Amygdala (tissue), 56 donors: ENCODE results near the gene TCF23.
A peak's percentile ranks its signal among the peaks of the same experiment; 100 is the strongest.
"Not testable (repeated sequence)": the region's sequence is repeated elsewhere in the genome, so short reads cannot be mapped to it uniquely, and the experiment has no call there.

ENCODE experiments used
- DNase-seq, 56 donors: peaks; one replicate each; lab custom pipeline; 2025; lab: John Stamatoyannopoulos, UW

Gene TCF23

DNA sequence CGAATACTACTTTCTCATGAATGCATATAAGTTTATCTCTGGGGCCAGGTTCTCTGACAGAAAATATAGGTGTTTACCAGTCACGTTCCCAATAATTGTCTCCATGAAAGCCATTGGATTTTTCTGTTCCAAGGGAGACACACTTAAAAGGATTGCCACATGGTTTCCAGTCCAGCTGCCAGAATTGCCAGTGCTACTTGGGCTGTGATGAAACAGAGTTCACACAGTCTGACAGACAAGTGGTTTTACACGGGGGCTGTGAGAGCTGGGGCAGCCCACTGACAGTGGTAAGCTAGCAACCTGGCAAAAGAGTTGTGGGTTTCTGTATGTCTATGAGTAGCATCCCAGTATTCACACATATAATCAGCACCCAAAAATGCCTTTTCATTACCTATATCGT lies 35.3 kb downstream of the TCF23 start:
- DNase-seq: no peak

DNA sequence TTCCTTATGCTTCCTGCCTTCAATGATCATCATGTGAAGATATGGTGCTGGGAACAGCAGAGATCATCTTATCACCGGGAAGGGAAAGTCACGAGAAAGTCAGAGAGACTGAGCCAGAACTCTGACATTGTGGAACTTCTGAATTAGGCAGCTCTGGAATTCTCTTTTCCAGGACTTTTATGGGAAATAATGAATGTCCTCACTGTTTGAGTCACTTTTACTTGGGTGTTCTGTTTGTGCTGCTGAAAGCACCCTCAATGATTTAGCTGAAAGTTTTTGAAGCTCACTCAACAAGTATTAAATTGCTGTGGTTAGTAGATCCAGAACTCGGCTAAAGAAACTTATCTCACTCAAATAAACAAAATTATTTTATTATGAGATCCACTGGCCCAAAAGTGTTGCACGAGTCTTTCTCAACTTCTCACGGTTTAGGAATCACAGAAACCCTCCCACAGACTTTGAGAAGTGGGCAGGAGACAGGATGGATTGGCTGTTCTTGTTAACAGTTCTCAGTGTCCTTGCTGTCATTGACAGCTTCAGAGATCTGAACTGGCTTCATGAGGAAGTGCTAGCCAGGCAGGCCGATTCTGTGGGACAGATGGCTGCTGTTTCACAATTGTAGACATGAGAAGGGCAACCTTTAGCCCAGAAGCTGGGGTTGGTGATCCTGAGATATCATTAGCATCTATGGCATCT lies 36.7 kb downstream of the TCF23 start:
- peak in 15 of 56 donors; percentile 2 to 43 (median 17) for DNase-seq

DNA sequence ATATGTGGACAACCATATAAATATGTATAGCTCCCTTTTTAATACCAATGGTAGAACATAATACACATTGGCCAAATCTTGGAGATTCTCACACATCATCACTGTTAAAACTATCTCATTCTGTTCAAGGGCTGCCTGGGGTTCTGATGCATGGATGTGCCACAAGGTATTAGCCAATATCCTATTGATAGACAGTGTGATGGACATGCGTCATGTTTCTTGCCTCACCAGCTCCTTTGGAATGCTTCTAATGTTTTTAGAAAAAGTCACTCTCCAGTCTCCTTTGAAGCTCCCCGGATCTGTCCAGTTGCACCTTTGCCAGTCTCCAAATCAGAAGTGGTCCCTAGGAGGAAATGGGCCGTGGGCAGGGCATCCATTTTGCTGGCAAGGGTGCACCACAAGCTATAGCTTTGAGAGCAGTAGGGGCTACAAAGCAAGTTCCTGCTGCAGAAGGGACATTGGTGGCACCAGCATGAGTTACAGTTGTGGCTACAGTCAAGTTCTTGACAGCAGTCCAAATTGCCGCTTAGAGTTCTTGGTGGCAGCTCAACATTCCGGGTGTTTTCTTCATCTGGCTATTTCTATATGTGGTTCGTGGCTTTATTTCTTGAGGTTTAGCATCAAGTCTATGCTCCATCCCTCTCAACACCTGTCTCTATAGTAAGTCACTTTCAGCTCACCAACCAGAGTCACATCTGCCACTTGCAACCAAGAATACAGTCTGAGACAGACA lies 38.0 kb downstream of the TCF23 start:
- DNase-seq: no peak

DNA sequence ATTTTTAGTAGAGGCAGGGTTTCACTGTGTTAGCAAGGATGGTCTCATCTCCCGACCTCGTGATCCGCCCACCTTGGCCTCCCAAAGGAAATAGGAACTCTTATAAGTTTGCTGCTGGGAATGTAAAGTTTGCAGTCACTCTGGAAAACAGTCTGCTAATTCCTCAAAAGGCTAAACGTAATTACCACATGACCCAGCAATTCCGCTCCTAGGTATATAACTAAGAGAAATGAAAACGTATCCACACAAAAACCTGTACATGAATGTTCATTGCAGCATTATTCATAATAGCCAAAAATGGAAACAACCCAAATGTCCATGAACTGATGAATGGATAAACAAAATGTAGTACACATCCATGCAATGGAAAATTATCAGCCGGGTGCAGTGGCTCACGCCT lies 41.2 kb downstream of the TCF23 start:
- DNase-seq: no peak

DNA sequence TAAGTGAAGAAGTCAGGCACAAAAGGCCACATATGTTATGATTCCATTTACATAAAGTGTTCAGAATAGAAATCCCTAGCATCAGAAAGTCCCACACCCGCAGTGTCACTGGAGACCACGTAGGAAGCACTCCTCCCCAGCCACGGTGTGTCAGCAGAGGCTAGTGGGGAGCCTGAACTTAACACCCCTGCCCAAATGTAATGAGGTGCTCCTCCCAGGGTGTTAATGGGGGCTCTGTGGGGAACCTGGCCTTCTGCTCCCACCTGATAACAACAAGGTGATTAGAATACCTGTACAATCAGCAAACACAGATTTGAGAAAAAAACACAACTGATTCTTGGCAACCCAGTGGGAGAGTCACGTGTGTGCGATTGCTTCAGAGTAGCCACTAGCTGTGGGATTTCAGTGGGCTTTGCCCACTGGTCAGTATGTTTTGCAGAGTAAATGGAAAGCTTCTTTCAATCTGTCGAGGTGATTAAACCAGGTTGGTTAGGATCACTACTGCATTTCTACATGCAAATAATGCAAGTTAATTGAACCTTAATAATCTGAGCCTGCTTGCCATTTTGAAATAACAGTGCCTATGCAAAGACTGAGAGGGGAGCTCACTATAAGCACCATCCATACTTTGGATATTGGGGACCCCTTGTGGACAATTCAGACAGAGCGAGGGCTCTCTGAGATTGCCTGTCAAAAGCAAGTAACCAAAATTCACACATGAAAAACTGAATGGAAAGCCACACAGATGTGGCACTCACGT lies 42.4 kb downstream of the TCF23 start:
- DNase-seq: peak in 23 of 56 donors; percentile 2 to 70 (median 9)

DNA sequence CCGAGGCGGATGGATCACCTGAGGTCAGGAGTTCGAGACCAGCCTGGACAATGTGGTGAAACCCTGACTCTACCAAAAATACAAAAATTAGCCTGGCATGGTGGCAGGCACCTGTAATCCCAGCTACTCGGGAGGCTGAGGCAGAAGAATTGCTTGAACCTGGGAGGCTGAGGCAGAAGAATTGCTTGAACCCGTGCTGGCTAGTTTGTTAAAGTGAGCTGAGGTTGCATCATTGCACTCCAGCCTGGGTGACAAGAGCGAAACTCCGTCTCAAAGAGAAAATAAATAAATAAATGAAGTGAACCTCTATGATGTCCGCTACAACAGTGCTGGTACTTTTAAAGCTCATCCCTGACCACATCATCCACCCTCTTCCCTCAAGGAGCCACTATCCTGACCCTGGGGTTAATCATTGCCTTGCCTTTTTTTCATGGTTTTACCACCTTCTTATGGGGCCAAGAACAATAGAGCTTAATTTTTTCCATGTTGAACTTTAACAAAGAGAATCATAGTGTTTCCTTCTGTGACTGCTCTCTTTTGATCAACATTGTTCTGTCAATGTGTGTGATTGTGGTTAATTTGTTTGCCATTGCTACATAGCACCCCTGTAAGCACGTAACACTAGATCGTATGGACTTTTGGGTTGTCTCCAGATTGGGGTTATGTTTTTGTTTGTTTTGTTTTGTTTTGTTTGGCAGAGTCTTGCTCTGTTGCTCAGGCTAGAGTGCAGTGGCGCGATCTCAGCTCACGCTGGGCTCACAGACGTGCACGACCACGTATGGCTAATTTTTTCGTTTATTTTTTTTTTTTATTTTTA lies 45.9 kb downstream of the TCF23 start:
- no peak for DNase-seq

DNA sequence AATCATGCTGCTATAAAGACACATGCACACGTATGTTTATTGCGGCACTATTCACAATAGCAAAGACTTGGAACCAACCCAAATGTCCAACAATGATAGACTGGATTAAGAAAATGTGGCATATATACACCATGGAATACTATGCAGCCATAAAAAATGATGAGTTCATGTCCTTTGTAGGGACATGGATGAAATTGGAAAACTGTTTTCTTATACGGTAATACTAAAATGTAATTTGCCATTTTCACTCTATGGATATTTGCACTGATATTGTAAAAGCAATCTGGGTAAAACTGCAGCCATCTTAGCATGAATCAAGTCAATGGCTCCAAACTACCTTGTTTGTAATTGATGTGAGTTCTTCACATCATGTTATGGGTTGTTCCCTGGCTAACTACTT lies 47.0 kb downstream of the TCF23 start:
- not testable (repeated sequence) for DNase-seq

DNA sequence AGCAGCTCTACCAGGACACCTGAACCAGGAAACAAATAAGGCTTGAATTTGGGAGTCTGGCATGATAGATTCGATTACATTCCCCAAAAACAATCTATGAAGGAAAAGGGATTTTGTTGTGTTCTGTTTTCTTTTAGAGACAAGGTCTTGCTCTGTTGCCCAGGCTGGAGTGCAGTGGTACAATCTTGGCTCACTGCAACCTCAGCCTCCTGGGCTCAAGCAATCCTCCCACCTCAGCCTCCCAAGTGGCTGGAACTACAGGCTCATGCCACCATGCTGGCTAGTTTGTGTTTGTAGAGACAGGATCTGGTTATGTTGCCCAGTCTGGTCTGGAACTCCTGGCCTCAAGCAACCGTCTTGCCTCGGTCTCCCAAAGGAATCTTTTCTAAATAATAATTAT lies 49.3 kb downstream of the TCF23 start:
- not testable (repeated sequence) for DNase-seq

DNA sequence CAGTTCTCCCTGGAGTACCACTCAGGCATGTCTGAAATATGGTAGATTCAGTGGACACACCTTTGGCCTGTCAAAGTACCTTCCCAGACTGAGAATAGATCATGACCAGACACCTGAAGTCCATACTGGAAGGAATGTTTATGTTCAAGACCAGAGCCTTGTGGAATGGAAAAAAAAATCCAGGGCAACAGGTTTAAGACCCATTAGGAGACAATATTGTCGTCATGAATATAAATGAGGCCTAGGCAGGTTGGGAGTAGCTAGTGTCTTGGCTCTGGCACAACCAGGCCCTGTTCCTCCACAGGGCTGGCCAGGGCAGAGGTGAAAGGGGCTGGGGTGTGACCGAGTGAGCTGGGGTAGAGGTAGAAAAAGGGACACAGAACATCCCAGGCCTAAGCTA lies 49.8 kb downstream of the TCF23 start:
- no peak for DNase-seq

DNA sequence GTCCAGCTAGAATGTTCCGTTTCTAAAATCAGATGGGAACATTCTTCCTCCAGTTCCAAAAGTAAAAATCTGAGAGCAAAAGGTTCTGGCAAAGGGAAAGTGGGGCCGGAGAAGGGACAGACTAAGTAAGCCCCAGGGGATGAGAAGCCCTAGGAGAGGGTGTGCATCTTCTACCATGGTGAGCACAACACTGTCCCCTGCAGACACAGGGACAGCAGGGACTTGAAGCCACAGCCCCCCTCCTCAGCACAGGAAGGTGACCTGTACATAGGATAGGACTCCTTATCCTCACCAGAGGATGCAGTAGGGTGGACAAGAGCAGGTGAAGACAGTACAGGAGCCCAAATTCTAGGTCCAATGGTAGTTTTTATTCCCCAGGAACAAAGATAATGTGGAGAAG lies 50.4 kb downstream of the TCF23 start:
- DNase-seq: no peak

DNA sequence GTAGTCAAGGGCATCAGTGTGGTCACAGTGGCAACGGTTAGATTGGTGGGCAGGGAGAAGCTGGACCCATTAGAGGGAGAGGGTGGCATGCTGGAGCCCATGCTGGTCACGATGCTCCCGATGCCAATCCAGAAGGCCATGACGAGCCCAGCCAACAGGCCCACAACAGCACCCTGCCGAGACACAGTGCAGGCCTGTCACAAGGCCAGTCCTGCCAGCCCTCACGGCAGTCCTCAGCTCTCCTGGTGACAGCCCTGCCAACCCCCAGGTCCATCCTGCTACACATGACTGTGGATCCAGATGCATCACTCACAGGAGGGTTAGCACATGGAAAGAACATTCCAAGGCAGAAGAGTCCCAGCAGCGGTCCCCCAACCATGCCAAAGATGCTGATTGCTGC lies 52.9 kb downstream of the TCF23 start:
- no peak for DNase-seq

DNA sequence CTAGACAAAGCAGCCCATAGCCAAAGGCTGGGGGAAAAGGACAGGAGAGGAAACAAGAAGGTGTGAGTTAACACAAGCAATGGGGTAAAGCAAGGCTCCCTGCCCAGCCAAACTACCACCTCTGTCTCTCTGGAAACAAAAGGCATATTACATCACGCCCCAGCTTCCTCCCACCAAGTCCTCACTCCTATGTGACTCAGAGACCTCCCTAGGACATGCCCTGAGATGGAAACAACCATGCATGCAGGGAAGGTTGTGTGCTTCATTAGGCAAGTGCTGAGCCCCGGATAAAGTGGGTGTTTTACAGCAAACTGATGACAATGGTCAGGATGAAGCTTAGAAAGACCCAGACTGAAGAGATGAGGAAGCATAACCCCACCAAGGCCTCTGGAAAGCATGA lies 54.0 kb downstream of the TCF23 start:
- DNase-seq: no peak

DNA sequence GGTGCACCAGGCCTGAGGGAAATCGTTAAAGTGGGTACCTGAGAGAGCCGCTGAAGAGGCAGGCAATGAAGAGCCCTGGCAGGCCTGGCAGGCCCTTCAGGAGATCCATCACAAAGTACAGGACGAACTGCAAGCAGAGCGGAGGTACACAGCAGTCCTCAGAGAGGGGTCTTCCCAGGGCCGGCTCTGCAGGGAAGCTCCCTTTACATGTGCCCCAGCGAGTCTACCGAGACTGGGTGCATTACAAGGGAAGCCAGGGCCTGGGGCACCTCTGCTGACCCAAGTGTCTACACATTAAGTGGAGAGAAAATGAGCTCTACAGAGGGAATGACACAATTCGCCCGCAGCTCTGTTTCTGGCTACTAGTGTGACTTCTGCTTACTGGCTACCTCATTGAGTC lies 54.9 kb downstream of the TCF23 start:
- no peak for DNase-seq

DNA sequence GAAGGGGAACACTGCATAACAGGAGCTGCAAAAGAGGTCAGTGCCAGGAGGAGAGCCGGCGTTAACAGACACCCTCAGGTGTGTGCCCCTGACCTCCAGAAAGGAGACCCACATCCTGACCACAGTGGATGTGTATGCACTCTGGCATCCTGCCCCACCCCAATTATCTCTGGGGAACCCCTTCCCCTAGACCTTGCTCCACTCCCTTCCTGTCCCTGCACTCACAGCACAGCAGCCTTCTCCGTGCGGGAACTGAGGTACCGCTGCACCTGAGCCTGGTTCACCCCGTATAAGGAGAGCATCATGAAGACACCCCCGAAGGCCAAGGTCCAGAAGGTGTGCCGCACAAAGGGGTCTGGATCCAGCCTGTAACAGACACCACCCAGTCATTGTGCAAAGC lies 55.8 kb downstream of the TCF23 start:
- no peak for DNase-seq

DNA sequence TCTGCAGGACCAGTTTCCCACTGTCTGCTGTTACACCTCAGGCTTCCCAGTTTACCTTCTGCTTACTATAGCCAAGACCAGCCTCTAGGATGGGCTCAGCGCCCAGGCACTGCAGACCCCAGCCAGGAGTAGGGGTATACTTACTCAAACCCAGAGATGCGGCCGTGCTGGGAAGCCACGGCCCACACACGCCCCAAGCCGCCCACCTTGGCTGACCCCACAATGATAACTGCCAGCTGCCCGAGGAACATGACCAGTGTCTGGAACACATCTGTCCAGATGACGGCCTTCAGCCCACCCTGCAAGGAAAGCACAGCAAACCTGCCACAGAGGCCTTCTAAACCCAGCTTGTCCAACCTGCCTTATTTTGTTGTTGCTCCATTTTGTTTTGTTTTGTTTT lies 56.4 kb downstream of the TCF23 start:
- no peak for DNase-seq

DNA sequence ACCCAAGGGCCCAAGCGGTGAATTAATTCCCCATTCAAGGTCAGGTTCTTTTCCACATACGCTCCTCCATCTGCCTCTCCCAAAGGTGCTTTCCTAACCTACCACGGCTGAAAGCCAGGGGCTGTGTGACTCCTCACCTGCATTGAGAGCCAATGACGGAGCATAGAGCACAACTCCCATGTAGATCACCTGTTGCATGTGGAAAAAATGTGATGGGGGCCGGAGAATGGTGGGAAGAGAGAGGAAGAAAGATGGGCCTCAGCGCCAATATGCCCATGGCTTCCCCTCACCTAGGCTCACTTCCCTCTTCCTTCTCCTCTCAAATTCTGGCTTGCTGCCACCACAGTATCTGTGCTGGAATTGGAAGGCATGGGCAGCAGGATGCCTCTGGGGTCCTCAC lies 57.5 kb downstream of the TCF23 start:
- DNase-seq: no peak
